Dermis blood vessel endothelial cell (primary cell): ENCODE measurements around the gene OR4Q3. TPM values are rescaled to one million over a fixed set of nuclear protein-coding genes. Genes with fewer than 3 reads are reported as not detected.
"Not testable (repeated sequence)": the region's sequence is repeated elsewhere in the genome, so short reads cannot be mapped to it uniquely, and the experiment has no call there.

Source experiments
- DNase-seq: peaks from one replicate; pipeline ENCODE4 v3.0.0; 2010
- total RNA-seq: library from RNA; depleted of rRNA; stranded (reverse); fragments of >200 nt; gene quantifications from 2 replicates; pipeline ENCODE4 v1.2.3, GENCODE V29; 2014

The OR4Q3 gene
- not detected in 2 replicates for total RNA-seq

GRCh38 chr14:19743256-19743655, at the start of gene OR4Q3:
OR4Q3 (plus strand) TSS chr14:19743571.
- no peak for DNase-seq

- no peak for DNase-seq
Observed at GRCh38 chr14:19729359-19729758, 14.0 kb upstream of the OR4Q3 start.

GRCh38 chr14:19729763-19730162, 13.6 kb upstream of the OR4Q3 start:
- no peak for DNase-seq

- not testable (repeated sequence) for DNase-seq
Observed at GRCh38 chr14:19733893-19734292, 9.5 kb upstream of the OR4Q3 start.

- not testable (repeated sequence) for DNase-seq
Observed at GRCh38 chr14:19752316-19752715, 8.9 kb downstream of the OR4Q3 start.

- DNase-seq, result no peak
Observed at GRCh38 chr14:19754172-19754571, 10.8 kb downstream of the OR4Q3 start.

- not testable (repeated sequence) for DNase-seq
Observed at GRCh38 chr14:19771491-19771890, 28.1 kb downstream of the OR4Q3 start.

- DNase-seq, result no peak
Observed at GRCh38 chr14:19771895-19772430, 28.6 kb downstream of the OR4Q3 start.

- DNase-seq, result not testable (repeated sequence)
Observed at GRCh38 chr14:19772454-19772853, 29.1 kb downstream of the OR4Q3 start.

- DNase-seq, result not testable (repeated sequence)
Observed at GRCh38 chr14:19773204-19773603, 29.8 kb downstream of the OR4Q3 start, which contains the start of gene OR4M1. OR4M1 (plus strand) TSS chr14:19773504; CDS start chr14:19780323, 6,819 bp downstream.

- no peak for DNase-seq
Observed at GRCh38 chr14:19775587-19775986, 32.2 kb downstream of the OR4Q3 start.

- not testable (repeated sequence) for DNase-seq
Observed at GRCh38 chr14:19785848-19786247, 42.5 kb downstream of the OR4Q3 start.

GRCh38 chr14:19787318-19787717, 43.9 kb downstream of the OR4Q3 start:
- not testable (repeated sequence) for DNase-seq

GRCh38 chr14:19788150-19788549, 44.8 kb downstream of the OR4Q3 start:
- not testable (repeated sequence) for DNase-seq

GRCh38 chr14:19796520-19797108, 53.2 kb downstream of the OR4Q3 start:
- DNase-seq, result not testable (repeated sequence)

Other genes starting within 250 kb of the OR4Q3 start
- not detected in 2 replicates for gene OR11H2, start 29.7 kb upstream of the OR4Q3 start, total RNA-seq
- gene OR4M1, start 29.9 kb downstream of the OR4Q3 start, total RNA-seq, result not detected in 2 replicates
- gene OR4N2, start 60.2 kb downstream of the OR4Q3 start, total RNA-seq, result not detected in 2 replicates
- gene OR4K2, start 131.6 kb downstream of the OR4Q3 start, total RNA-seq, result not detected in 2 replicates
- not detected in 2 replicates for gene OR4K5, start 177.0 kb downstream of the OR4Q3 start, total RNA-seq
- gene OR4K1, start 187.3 kb downstream of the OR4Q3 start, total RNA-seq, result not detected in 2 replicates
- not detected in 2 replicates for gene OR4K15, start 232.0 kb downstream of the OR4Q3 start, total RNA-seq